Measurements from ENCODE around the gene LASP1. TPM values are rescaled to one million over a fixed set of nuclear protein-coding genes. Genes with fewer than 3 reads are reported as not detected.

LASP1 gene
- total and polyA plus RNA-seq, 3 donors from 2014 or later: 58.2 to 83.2 (median 60.3) TPM

DNA sequence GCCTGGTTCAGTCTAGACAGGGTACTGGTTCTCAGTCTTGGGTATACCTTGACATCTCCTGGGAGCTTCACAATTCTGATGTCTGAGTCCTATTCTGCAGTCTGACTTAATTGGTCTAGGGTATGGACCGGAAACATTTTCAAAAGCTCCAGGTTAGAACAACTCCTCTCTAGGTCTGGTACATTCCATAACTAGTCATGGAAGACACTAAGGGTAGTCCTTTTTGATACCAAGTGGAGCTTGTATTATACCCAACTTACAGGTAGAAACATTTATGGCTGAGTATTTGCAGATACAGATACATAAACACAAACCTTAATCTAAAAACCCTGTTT, 21.3 kb upstream of the LASP1 start:
- Histone ChIP-seq H3K9me3 (no peaks in the 10 kb centered on the region), H3K27me3 (no peaks in the 10 kb centered on the region), H3K4me3 (no peak overlapping the region), H3K36me3 (ENCODE audit: low read depth, missing control alignments) (no peaks in the 10 kb centered on the region), H3K4me1 (peaks cover 14% of the 10 kb centered on the region), H3K27ac (no peak overlapping the region)
- WGBS, 2 donors: 80 to 85% methylated on average over 1 of the region's 1 CpG
- no peak for DNase-seq
- intact Hi-C loops (cut with DNase I; ENCODE audit: low total_unique reads): no loop called here
- TF ChIP-seq, protein P1, sequence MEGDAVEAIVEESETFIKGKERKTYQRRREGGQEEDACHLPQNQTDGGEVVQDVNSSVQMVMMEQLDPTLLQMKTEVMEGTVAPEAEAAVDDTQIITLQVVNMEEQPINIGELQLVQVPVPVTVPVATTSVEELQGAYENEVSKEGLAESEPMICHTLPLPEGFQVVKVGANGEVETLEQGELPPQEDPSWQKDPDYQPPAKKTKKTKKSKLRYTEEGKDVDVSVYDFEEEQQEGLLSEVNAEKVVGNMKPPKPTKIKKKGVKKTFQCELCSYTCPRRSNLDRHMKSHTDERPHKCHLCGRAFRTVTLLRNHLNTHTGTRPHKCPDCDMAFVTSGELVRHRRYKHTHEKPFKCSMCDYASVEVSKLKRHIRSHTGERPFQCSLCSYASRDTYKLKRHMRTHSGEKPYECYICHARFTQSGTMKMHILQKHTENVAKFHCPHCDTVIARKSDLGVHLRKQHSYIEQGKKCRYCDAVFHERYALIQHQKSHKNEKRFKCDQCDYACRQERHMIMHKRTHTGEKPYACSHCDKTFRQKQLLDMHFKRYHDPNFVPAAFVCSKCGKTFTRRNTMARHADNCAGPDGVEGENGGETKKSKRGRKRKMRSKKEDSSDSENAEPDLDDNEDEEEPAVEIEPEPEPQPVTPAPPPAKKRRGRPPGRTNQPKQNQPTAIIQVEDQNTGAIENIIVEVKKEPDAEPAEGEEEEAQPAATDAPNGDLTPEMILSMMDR (IDR thresholded peaks at IDR 0.05): no peak
- TF ChIP-seq POLR2A (IDR thresholded peaks at IDR 0.05): no peak

DNA sequence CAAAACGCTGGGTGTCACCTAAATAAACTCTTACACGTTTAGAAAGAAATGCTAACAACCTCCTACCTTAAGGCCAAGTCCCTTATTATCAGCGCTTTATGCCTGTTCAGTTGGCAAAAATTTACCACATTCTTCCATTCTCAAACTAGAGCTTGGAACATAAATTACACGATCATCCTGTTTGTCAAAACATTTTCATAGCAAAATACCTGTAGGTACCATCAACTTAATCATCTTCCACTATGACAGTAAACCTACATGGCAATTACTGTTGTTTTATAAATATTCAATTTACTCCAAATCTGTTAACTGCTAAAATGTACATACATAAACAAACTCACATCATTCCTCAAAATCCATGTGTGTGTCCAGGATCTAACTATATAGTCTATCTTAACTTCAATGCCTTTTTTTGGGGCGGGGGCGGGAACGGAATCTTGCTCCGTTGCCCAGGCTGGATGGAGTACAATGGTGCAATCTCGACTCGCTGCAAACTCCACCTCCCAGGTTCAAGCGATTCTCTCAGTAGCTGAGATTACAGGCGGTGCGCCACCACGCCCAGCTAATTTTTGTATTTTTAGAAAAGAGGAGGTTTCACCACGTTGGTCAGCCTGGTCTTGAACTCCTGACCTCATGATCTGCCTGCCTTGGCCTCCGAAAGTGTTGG, 20.8 kb upstream of the LASP1 start:
- no peak overlapping the region for H3K27ac ChIP-seq
- no peaks in the 10 kb centered on the region for H3K27me3 ChIP-seq
- no peaks in the 10 kb centered on the region for H3K36me3 ChIP-seq (ENCODE audit: low read depth, missing control alignments)
- WGBS, 2 donors: 78 to 79% methylated on average over 16 of the region's 16 CpGs
- no peak for DNase-seq
- peaks cover 15% of the 10 kb centered on the region for H3K4me1 ChIP-seq
- no peak for TF ChIP-seq POLR2A (IDR thresholded peaks at IDR 0.05)
- TF ChIP-seq, protein P1 (IDR thresholded peaks at IDR 0.05): no peak
- H3K9me3 ChIP-seq: no peaks in the 10 kb centered on the region
- intact Hi-C loops (cut with DNase I; ENCODE audit: low total_unique reads): no loop called here
- H3K4me3 ChIP-seq: no peak overlapping the region

DNA sequence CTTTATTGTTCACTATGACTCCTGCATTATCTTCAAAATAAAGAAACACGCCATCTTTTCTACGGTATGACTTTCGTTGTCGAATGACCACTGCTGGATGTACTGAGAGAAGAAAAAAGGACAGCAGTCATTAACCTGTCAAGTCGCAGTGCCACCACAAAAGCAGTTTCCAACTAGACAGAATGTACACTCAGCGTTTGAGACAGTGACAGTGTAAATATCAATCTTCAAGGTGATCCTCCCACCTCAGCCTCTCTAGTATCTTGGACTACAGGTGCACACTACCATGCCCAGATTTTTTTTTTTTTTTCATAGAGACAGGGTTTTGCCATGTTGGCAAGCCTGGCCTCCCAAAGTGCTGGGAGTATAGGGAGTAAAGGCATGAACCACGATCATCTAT, 19.5 kb upstream of the LASP1 start:
- 69 to 79% methylated on average over 7 of the region's 7 CpGs for WGBS, 2 donors
- DNase-seq: no peak
- TF ChIP-seq POLR2A (IDR thresholded peaks at IDR 0.05): no peak
- TF ChIP-seq, protein P1 (IDR thresholded peaks at IDR 0.05): no peak
- H3K36me3 ChIP-seq (ENCODE audit: low read depth, missing control alignments): no peaks in the 10 kb centered on the region
- H3K4me1 ChIP-seq: peaks cover 18% of the 10 kb centered on the region
- H3K27ac ChIP-seq: no peak overlapping the region
- H3K9me3 ChIP-seq: no peaks in the 10 kb centered on the region
- intact Hi-C loops (cut with DNase I; ENCODE audit: low total_unique reads): no loop called here
- H3K27me3 ChIP-seq: no peaks in the 10 kb centered on the region
- no peak overlapping the region for H3K4me3 ChIP-seq

DNA sequence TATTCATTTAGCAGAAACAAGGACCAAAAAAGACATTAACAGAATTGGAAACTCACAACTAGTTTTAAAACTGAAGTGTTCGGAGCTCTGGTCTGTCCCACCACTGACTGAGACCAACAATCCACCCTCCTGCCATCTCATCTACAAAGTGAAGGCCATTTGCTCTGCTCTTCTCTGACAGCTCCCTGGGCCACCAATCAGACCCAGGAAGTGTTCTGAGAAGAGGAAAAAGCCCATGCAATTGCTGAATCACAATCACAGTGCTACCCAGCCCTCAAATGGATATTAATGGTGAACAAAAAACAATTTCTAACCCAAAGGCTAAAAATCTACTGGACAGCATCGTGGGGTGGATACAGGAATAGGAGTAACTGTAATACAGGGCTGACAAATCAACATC, 18.4 kb upstream of the LASP1 start:
- H3K27ac ChIP-seq: no peak overlapping the region
- H3K4me3 ChIP-seq: no peak overlapping the region
- H3K27me3 ChIP-seq: no peaks in the 10 kb centered on the region
- peaks cover 18% of the 10 kb centered on the region for H3K4me1 ChIP-seq
- DNase-seq: no peak
- TF ChIP-seq, protein P1 (IDR thresholded peaks at IDR 0.05): no peak
- TF ChIP-seq POLR2A (IDR thresholded peaks at IDR 0.05): no peak
- H3K9me3 ChIP-seq: no peaks in the 10 kb centered on the region
- intact Hi-C loops (cut with DNase I; ENCODE audit: low total_unique reads): no loop called here
- no peaks in the 10 kb centered on the region for H3K36me3 ChIP-seq (ENCODE audit: low read depth, missing control alignments)
- 50 to 51% methylated on average over 2 of the region's 2 CpGs for WGBS, 2 donors

DNA sequence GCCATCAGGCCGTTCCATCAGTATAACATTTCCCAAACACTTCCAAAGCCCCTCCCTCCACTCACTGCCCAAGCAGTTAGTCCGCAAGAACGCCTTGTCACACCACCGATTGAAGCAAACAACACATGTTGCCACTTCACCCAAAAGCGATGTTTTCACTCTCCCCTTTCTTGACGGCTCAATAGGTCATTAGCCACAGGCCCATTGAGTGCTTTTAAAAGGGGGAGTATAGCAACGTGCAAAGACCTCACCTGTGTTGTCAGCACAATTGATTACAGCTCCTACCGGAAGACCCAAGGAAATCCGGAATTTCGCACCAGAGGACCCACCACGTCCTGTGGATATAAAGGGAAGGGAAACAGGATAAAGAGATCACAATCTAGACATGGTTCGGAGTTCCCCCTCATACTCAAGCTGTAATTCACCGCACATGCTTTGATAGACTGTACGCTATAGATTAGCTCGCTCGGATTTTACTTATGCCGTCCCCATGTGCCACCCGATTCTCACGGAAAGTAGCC, 17.0 kb upstream of the LASP1 start:
- H3K27ac ChIP-seq: peak overlapping the region; percentile 96 to 97
- no peak for DNase-seq
- H3K36me3 ChIP-seq (ENCODE audit: low read depth, missing control alignments): no peaks in the 10 kb centered on the region
- H3K4me1 ChIP-seq: peaks cover 18% of the 10 kb centered on the region
- H3K9me3 ChIP-seq: no peaks in the 10 kb centered on the region
- no peak for TF ChIP-seq POLR2A (IDR thresholded peaks at IDR 0.05)
- TF ChIP-seq, protein P1 (IDR thresholded peaks at IDR 0.05): no peak
- 0 to 1% methylated on average over 19 of the region's 19 CpGs for WGBS, 2 donors
- intact Hi-C loops (cut with DNase I; ENCODE audit: low total_unique reads): no loop called here
- peak overlapping the region; percentile 67 to 78 for H3K4me3 ChIP-seq
- no peaks in the 10 kb centered on the region for H3K27me3 ChIP-seq
